ENCODE results near the gene FAAP20. TPM values are rescaled to one million over a fixed set of nuclear protein-coding genes. Genes with fewer than 3 reads are reported as not detected.
A peak's percentile ranks its signal among the peaks of the same experiment; 100 is the strongest.

FAAP20 gene
- total and polyA plus RNA-seq, 9 of the 15 experiments (the other 6 are each of a cell fraction or from before 2014, with no cell fraction given) = 0.58 to 143 (median 9.9) TPM

- TF ChIP-seq NRF1 (conservative IDR thresholded peaks at IDR 0.05 in 1 of 2, IDR thresholded peaks at IDR 0.05 in 1 of 2) (peak; percentile 59 to 65), ZBTB2 (IDR thresholded peaks at IDR 0.05) (0 out of 2 replicates have a peak, but pooled peaks have one; percentile 23), MYNN (IDR thresholded peaks at IDR 0.05) (no peak), MYNN (CRISPR knock-in tag; IDR thresholded peaks at IDR 0.05) (no peak), HOXB6 (CRISPR knock-in tag; IDR thresholded peaks at IDR 0.05; ENCODE audit: borderline replicate concordance) (no peak), ZNF217 (CRISPR knock-in tag; IDR thresholded peaks at IDR 0.05) (no peak), ZNF785 (CRISPR knock-in tag; IDR thresholded peaks at IDR 0.05) (no peak), SP2 (IDR thresholded peaks at IDR 0.05; ENCODE audit: extremely low read depth, low read depth, low read length, poor library complexity, severe bottlenecking) (no peak), TCF7 (IDR thresholded peaks at IDR 0.05; ENCODE audit: borderline replicate concordance) (no peak), E2F6 (IDR thresholded peaks at IDR 0.05; ENCODE audit: borderline replicate concordance in 1 of 2, extremely low read depth in 1 of 2, insufficient read depth in 1 of 2, insufficient read length in 1 of 2, low read depth in 1 of 2, low read length in 1 of 2, poor library complexity in 1 of 2, severe bottlenecking in 1 of 2) (peak in 1 of 2 experiments; percentile 49), GATA2 (CRISPR knock-in tag; IDR thresholded peaks at IDR 0.05) (0 out of 2 replicates have a peak, but pooled peaks have one; percentile 22), ZNF174 (CRISPR knock-in tag; IDR thresholded peaks at IDR 0.05) (no peak), YY1 (IDR thresholded peaks at IDR 0.05; ENCODE audit: borderline replicate concordance in 1 of 3, control insufficient read depth in 1 of 3, extremely low read depth in 1 of 3, insufficient read depth in 3 of 3, insufficient read length in 1 of 3, insufficient replicate concordance in 2 of 3, low read depth in 1 of 3, low read length in 2 of 3) (no peak), PRDM10 (IDR thresholded peaks at IDR 0.05; ENCODE audit: partially characterized antibody) (no peak), HDAC1 (IDR thresholded peaks at IDR 0.05) (0 out of 4 replicates have a peak, but pooled peaks of 1 of the 2 experiments have one; percentile 12), BRF1 (IDR thresholded peaks at IDR 0.05; ENCODE audit: borderline replicate concordance, extremely low read depth, insufficient read length) (no peak), NEUROD1 (IDR thresholded peaks at IDR 0.05; ENCODE audit: borderline replicate concordance, low read depth, low read length, partially characterized antibody) (no peak), ID3 (CRISPR knock-in tag; IDR thresholded peaks at IDR 0.05) (no peak), ID3 (tag; IDR thresholded peaks at IDR 0.05) (peak; percentile 38; the same call in 1 of the 2 replicates), PHF8 (IDR thresholded peaks at IDR 0.05; ENCODE audit: borderline replicate concordance, low read length) (no peak)
Measured at GRCh38 chr1:2193514-2194281, 874 bp downstream of the FAAP20 start (continued).
